ENCODE measurements around the gene PDE4A.
A peak's percentile ranks its signal among the peaks of the same experiment; 100 is the strongest.
"Not testable (repeated sequence)": the region's sequence is repeated elsewhere in the genome, so short reads cannot be mapped to it uniquely, and the experiment has no call there.

Gene PDE4A

GRCh38 chr19:10462042-10462441, 41.7 kb downstream of the PDE4A start:
- DNase-seq (ENCODE audit: low read depth): not testable (repeated sequence)

GRCh38 chr19:10462557-10462956, 42.2 kb downstream of the PDE4A start:
- no peak for DNase-seq (ENCODE audit: low read depth)

DNA sequence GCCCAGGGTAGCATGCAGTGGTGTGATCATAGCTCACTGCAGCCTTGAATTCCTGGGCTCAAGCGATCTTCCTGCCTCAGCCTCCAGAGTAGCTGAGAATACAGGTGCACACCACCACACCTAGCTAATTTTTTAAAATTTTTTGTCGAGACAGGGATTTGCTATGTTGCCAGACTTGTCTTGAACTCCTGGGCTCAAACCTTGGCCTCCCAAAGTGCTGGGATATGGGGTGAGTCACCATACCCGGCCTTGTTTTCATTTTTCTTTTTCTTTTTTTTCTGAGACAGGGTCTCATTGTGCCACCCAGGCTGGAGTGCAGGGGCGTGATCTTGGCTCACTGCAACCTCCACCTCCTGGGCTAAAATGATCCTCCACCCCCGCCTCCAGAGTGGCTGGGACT, 44.1 kb downstream of the PDE4A start:
- DNase-seq (ENCODE audit: low read depth): no peak

GRCh38 chr19:10467104-10467706, 46.9 kb downstream of the PDE4A start:
- no peak for DNase-seq (ENCODE audit: low read depth)

DNA sequence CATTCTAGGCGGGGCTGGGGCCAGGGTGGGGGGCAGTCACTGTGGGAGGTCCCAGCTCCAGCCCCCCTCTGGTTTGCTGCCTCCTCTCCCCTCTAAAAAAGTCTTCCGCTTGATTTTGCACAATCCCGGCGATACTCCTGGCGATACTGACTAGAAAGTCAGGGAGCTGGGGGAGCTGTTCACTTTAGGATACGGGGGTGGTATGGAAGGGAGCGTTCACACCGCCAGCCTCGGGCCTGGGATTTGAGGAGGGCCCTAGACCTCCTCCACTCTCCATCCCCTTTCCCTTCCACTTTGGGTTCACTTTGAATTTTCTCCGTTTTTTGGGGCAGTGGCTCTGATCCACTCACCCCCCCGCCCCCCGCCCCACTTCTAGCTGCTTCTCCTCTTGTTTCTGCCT, 47.8 kb downstream of the PDE4A start:
- DNase-seq (ENCODE audit: low read depth): no peak

DNA sequence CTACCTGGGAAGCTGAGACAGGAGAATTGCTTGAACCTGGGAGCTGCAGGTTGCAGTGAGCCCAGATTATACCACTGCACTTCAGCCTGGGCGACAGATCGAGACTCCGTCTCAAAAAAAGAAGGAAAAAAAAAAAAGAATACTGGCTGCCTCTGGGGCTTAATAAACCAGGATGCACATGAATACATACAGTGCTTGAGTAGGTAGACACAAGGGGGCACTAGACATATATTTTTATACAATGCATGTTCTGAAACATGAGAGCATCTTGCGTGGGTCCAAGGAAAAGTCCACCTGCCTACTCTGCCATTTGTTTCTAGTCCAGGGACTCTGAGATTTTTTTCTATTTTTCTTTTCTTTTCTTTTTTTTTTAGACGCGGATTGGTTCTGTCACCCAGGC, 51.6 kb downstream of the PDE4A start:
- peak; percentile 58 for DNase-seq (ENCODE audit: low read depth)

GRCh38 chr19:10473192-10473591, 52.9 kb downstream of the PDE4A start:
- DNase-seq (ENCODE audit: low read depth): peak; percentile 6

- DNase-seq (ENCODE audit: low read depth): no peak
These were observed 54.7 kb downstream of the PDE4A start for GRCh38 chr19:10474962-10475451.

DNA sequence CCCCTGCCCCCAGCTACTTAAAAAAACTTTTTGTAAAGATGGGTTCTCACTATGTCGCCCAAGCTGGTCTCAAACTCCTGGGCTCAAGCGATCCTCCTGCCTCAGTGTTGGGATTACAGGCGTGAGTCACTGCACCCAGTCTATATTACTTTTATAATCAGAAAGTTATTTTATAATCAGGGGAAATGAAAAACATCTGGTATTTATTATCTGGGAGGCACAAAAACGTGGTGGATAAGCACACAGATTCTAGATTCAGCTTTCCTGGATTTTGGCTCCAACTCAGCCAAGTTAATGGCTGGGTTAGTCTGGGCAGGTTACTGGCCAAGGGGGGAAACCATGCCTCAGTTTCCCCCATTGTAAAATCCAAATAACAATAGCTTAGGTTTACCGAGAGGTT, 58.1 kb downstream of the PDE4A start:
- DNase-seq (ENCODE audit: low read depth): peak; percentile 60

DNA sequence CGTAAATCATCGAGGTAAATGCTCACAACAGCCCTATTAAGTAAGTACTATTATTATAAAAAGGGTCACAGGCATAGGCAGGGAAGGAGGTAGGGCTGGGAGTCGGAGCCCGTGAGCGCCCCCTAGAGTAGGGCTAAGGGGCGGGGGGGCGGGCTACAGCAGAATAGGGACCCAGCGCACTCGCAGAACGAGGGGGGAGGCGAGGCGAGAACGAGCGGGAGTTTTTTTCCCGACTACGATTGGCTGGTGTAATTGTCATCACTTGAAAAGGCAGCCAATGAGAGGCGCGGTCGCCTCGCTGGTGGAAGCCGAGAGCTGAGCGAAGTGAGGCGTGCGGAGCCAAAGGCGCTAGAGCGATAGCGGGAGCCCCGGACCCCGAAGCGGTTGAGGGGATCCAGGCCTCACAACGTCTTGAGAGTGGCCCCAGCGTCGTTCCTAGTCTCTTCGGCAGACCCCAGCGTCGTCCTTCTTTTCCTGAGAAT, 58.6 kb downstream of the PDE4A start:
- DNase-seq (ENCODE audit: low read depth): peak; percentile 93

DNA sequence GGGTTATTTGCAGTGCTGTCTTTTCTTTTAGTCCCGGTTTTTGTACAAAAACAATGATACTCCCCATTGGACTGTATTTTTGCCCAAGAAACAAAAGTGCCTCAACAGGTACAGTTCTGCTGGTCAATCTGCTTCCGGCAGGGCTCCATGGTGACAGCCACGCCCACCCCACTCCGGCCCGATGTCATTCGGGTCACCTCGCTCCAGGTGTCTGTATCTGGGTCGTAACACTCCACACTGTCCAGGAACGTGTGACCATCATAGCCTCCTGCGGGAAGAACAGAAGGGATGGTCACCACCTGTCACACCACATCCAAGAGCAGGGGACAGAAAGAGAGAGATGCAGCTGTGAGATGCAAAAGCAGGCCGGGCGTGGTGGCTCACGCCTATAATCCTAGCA, 66.2 kb downstream of the PDE4A start:
- DNase-seq (ENCODE audit: low read depth): no peak

DNA sequence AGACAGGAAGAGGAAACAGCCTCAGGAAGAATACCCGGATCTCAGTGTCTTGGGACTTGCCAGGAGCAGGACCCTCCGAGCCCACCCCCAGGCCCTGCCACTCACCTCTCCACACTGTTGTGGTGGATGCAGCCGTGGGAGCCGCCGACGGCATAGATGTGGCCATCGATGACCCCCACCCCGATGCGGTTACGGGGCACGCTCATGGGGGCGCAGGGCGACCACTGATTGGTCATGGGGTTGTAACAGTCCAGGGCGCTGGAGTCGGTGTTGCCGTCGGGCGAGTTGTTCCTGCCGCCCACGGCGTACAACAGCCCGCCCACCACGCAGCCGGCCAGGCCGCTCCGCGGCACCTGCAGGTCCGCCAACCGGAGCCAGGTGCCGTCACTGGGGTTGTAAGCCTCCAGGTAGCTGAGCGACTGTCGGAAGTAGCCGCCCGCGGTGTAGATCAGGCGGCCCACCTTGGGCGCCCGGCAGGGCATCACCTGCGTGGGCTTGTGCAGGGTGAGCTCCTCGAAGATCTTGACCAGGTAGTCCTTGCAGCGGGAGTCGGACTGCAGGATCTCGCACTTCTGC, 71.2 kb downstream of the PDE4A start:
- DNase-seq (ENCODE audit: low read depth): no peak

DNA sequence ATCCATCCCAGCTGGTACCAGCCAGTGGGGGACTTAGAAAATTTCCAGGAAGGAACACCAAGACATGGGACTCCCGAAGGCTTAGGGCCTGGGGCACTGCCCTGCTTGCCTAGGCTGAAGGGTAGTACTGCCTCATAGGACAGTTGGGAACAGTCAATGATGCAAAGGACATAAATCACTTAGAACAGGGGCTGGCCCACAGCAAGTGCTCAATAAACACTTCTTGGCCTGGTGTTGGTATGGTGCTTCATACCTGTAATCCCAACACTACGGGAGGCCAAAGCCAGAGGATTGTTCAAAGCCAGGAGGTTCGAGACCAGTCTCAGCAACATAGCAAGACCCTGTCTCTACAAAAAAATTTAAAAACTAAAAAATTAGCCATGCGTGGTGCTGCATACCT, 77.0 kb downstream of the PDE4A start:
- no peak for DNase-seq (ENCODE audit: low read depth)

DNA sequence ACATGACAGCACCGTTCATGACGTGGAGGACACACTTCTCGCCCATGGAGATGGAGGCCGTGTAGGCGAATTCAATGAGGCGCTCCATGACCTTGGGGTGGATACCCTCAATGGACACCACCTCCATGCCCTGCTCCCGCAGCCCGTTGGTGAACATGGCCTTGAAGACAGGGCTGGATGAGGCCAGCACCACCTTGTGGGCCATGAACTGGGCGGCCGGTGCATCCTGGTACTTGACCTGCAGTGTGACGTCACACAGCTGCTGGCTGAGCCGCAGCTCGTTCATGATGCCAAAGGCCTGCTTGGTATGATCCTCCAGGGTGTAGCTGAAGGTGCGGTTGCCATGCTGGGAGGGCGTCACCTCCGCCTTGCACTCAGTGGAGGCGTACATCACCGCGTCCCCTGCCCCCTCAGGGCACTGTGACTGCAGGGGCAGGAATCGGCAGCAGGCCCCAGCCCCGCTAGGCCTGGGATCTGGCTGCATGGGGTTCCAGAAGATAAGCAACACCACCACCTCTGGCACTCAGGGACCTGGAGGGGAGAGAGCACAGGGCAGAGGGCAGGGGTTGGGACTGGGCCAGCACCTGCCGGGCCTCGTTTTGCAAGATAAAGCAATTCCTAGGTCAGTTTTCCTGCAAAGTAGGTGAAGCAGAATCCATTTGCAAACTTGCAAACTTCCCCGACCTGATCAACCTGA, 79.4 kb downstream of the PDE4A start:
- DNase-seq (ENCODE audit: low read depth): no peak

- DNase-seq (ENCODE audit: low read depth): no peak
These were observed 79.9 kb downstream of the PDE4A start for GRCh38 chr19:10500247-10500592.

DNA sequence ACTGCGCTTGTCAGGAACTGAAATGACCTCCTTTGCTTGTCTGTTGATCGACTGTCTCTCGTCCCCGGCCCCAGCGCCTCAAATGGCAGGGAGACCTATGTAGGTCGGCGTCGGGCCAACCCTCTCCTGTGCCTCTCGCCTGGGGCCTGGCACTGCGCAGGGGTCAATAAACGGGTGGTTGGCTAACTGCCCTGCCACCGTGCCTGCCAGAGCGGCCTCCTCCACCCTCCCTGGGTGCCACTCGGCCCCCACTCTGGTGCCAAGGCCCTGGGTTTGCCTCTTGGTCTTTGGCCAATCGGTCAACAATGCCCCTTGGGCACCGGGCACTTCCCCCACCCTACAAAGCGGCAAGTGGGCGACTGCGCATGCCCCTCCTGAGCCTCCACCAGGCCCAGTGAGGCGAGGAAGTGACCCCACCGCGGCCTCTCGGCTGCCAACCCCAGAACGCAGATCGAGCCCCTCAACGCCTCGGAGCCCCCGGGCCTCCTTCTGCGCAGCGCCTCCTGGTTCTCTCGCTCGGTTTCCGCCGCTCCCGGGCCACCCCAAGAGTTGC, 81.7 kb downstream of the PDE4A start:
- peak; percentile 67 for DNase-seq (ENCODE audit: low read depth)

DNA sequence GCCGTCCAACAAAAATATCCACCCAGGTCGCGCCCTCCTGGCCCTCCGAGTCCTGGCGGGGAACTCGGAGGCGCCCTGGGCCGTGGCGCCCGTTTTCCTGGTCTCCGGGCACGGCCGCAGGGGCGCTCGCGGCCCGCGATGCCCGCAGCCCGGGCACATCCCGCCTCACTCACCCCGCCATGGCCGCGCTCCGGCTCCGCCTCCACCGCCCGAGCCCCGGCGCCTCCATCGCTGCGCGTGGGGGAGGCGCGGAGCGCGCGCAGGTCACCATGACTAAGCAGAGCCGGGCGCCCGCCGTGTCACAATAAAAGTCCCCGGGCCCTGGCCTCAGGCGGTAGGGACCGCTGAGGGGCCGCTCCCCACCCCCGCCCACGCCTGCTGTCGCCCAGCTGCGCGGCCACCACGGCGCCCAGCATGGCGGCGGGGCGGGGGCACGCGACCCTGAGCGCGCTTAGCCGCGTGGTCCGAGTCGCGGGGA, 82.2 kb downstream of the PDE4A start:
- DNase-seq (ENCODE audit: low read depth): peak; percentile 91

- peak; percentile 29 for DNase-seq (ENCODE audit: low read depth)
These were observed 82.9 kb downstream of the PDE4A start, which contains the start of gene KEAP1 for GRCh38 chr19:10503002-10503789. Gene KEAP1, minus strand, starts transcription at chr19:10503356. Its CDS starts 3,323 bp downstream, at chr19:10500033.

DNA sequence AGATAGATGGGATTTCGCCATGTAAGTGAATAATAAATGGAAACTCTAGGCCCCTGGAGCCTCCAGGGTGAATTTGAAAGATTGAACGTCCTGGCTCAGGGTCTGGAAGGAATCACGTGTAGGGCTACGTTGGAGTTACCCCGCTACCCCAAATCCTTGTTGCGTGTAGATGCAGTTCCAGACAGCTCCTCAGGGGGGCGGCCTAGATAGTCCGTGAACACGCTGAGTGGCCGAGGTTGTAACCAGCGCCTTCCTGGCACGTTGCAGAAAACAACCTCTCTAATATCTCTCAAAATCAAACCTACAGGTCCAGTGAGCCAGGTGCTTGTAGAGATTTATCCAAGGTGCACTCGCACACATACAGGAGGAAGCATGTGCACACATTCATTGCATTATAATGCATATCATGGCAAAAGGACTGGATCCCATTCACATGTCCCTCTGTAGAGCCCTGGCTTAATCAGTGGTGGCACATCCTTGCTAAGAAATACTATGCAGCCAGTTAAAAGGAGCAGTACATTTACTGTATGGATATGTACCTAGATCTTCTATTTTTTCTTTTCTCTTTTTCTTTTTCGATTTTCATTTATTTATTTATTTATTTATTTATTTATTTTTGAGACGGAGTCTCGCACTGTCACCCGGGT, 85.4 kb downstream of the PDE4A start:
- DNase-seq (ENCODE audit: low read depth): peak; percentile 59

- DNase-seq (ENCODE audit: low read depth): no peak
These were observed 87.7 kb downstream of the PDE4A start for GRCh38 chr19:10508036-10508435.

DNA sequence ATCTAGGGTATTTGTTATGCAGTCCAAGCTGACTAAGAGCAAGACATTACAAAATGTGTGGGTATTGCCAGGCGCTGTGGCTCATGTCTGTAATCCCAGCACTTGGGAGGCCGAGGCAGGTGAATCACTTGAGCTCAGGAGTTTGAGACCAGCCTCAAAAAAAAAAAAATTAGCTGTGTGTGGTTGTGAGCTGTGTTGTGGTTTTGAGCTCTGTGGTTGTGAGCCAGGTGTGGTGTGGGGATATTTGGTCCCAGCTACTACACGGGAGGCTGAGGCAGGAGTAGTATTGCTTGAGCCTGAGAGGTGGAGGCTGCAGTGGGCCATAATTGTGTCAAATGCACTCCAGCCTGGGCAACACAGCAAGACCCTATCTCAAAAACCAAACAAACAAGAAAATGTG, 88.4 kb downstream of the PDE4A start:
- DNase-seq (ENCODE audit: low read depth): no peak

Data from EH (cell line).